HG03520 (cell line): Measurements from ENCODE around the gene SOX11.

Source experiments
- ATAC-seq: cut with Tn5 transposase; IDR thresholded peaks from one replicate; pipeline ENCODE4 v1.9.1; 2021; ENCODE audit warnings: mild to moderate bottlenecking, moderate library complexity; ENCODE audit not compliant: unreplicated experiment

Gene SOX11

DNA sequence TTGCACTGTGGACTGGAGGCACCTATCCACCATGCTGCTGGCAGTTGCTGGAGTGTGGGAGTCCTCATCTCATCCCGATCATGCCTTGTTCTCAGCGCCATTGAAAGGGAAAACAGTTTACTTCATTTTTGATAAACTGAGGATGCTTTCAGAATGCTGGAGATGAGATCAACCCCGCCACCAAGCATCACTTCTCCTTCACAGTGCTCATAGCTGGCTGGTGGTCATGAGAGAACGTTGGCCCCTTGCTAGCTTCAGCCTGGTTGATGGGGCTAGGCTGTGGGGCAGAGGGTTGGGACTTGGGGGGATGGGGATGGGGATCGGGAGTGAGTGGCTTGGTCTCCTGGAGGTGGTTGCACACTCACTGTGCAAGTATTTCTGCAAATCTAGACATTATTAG is 30.1 kb downstream of the SOX11 start:
- no peak for ATAC-seq

- ATAC-seq, result no peak
Measured at GRCh38 chr2:5723791-5724735, 31.9 kb downstream of the SOX11 start.

DNA sequence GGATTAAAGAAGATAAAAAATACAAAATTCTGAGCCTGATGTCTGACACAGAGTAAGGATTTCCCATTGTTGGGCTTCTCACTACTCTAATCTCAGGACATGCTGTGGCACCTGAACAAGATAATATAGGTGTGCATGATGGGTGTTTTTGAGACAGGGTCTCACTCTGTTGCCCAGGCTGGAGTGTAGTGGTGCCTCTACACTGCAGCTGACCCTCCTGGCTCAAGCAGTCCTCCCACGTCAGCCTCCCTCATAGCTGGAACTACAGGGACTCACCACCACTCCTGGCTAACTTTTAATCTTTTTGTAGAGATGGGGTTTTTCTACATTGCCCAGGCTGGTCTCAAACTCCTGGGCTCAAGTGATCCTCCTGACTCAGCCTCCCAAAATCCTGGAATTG is 32.9 kb downstream of the SOX11 start:
- ATAC-seq, result no peak

- ATAC-seq, result no peak
Measured at GRCh38 chr2:5725794-5726463, 33.7 kb downstream of the SOX11 start.

- ATAC-seq, result no peak
Measured at GRCh38 chr2:5727235-5727634, 35.1 kb downstream of the SOX11 start.

- no peak for ATAC-seq
Measured at GRCh38 chr2:5729416-5729815, 37.2 kb downstream of the SOX11 start.

GRCh38 chr2:5730386-5730785 is 38.2 kb downstream of the SOX11 start:
- no peak for ATAC-seq

DNA sequence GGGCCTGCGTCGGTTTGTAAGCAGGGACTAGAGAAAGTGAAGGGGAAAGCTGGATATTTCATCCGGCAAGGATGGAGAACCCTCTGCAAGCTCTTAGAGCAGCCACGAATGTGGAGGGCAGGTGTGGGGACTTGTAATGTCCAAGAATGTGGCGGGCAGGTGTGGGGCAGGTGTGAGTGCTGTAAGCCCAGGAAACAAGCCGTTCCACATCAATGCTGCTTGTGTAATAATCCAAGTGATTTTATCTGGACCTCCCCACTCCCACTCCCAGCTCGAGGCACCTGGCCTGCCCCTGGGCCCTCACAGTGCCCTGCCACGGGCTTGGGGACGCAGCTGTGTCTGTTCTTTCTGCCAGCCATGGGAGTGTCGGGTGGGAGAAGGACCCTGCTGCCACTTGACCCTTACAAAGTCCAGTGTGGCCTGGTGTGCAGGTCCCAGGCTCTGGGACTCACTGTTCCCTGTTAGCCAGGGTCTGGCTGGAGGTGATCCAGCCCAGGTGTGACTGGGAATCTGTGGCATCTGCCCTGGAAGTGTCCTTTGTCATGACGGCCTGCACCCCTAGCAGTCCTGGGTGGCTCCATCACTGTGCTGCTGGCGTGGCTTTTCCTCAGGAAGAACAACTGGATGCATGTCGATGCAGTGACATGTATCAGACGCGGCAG is 42.8 kb downstream of the SOX11 start:
- ATAC-seq, result no peak

GRCh38 chr2:5735521-5735861 is 43.3 kb downstream of the SOX11 start:
- ATAC-seq, result no peak

DNA sequence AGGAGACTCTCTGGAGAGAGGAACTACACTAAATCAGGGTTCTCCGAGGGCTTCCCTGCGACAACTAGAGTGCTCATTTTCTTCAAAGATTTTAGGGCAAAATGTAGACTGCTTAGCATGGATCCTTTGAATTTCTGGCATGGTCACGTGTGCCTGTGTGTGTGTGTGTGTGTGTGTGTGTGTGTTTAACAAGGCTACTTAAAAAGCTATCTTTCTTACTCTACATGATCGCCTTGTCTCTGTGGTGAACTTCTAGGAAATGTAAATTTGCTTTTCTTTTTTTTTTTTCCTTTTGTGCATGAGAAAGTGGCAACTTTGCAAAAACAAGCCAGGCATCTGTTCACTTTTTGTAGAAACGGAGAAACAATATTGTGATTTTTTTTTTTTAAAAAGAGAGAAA is 43.9 kb downstream of the SOX11 start:
- no peak for ATAC-seq

GRCh38 chr2:5736886-5737285 is 44.7 kb downstream of the SOX11 start:
- ATAC-seq, result no peak

- ATAC-seq, result no peak
Measured at GRCh38 chr2:5740053-5740452, 47.9 kb downstream of the SOX11 start.

DNA sequence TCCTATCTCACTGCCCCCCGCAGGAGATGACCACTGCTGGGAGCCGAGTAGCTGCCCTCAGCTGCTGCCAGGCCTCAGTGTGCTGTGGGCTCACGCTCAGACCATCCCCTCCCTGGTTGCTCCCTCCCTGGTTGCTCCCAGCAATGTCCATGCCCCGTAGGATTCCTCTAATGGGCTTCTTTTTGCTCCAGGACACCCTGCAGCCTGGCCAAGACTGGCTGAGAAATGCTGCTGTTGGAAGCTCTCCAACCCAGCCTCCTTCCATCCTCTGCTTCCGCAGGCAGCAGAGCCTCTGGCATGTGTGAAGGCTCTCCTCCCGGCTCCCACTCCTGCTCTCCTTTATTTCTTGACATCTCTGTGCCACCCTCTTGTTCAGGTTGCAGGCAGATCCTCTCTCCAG is 48.6 kb downstream of the SOX11 start:
- no peak for ATAC-seq

DNA sequence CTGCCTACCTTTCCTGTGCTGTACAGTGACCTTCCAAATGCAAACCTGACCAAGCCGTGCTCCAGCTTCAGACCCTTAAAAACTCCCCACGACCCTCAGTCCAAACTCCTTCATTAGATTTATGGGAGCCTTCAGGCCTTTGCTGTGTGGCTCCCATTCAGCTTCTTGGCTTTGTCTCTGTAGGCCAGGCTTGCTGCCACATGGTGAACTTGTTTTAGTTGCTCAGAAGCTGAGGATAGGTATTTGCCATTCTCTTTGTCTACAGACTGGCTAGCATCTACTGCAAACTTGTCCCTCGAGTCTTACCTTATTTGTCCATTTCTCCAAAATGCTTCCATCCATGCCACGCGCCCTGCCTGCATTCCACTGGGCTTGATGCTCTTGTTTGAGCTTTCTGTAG is 49.1 kb downstream of the SOX11 start:
- ATAC-seq, result no peak

GRCh38 chr2:5742126-5742525 is 49.9 kb downstream of the SOX11 start:
- ATAC-seq, result no peak

DNA sequence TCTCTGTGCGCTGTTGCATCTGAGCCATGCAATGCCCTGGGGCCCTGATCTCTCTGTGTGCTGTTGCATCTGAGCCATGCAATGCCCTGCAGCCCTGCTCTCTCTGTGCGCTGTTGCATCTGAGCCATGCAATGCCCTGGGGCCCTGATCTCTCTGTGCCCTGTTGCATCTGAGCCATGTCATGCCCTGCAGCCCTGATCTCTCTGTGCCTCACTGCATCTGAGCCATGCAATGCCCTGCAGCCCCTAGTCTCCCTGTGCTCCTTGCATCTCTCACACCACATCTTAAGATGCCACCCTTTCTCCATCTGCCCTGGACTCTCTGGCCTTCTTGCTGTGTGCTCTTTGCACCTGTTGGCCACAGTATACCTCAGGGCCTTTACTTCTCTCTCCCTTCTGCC is 56.2 kb downstream of the SOX11 start:
- ATAC-seq, result no peak

- no peak for ATAC-seq
Measured at GRCh38 chr2:5748946-5749345, 56.8 kb downstream of the SOX11 start.

- no peak for ATAC-seq
Measured at GRCh38 chr2:5749347-5749746, 57.2 kb downstream of the SOX11 start.
